WTC11 (cell line): Measurements from ENCODE around the gene GRIN2C. TPM values are rescaled to one million over a fixed set of nuclear protein-coding genes. Genes with fewer than 3 reads are reported as not detected.

Experiments
- ATAC-seq: fragments of 200-7000 bp; cut with Tn5 transposase; 2 replicates; pipeline ENCODE4 v1.10.0; 2021; ENCODE audit warnings: mild to moderate bottlenecking, moderate library complexity
- CTCF ChIA-PET: fragments of 300-600 bp; sonication (Branson Sonifier 250); formaldehyde crosslinking; loops from one replicate; lab custom pipeline; 2021; ENCODE audit warnings: antibody characterized with exemption; lab: Charles Lee
- POLR2A ChIA-PET: fragments of 350-600 bp; sonication (Branson Sonifier 250); formaldehyde crosslinking; loops from one replicate; lab custom pipeline; 2021; ENCODE audit warnings: antibody characterized with exemption; lab: Charles Lee
- DNase-seq: peaks from one replicate; pipeline ENCODE4 v3.0.0; 2021; ENCODE audit warnings: low spot score
- H3K27ac Mint-ChIP-seq: 2 replicates; pipeline ENCODE4 v1.8.0; 2021; ENCODE audit warnings: mixed read lengths
- H3K27me3 Mint-ChIP-seq: 2 replicates; pipeline ENCODE4 v1.8.0; 2021; ENCODE audit warnings: low read depth, mild to moderate bottlenecking, moderate library complexity, mixed read lengths
- H3K36me3 Mint-ChIP-seq: 2 replicates; pipeline ENCODE4 v1.8.0; 2021; ENCODE audit warnings: mixed read lengths
- H3K4me1 Mint-ChIP-seq: 2 replicates; pipeline ENCODE4 v1.8.0; 2022; ENCODE audit warnings: mixed read lengths
- H3K4me3 Mint-ChIP-seq: 2 replicates; pipeline ENCODE4 v1.8.0; 2021; ENCODE audit warnings: mild to moderate bottlenecking, moderate library complexity, mixed read lengths
- H3K9me3 Mint-ChIP-seq: 2 replicates; pipeline ENCODE4 v1.8.0; 2021; ENCODE audit warnings: mixed read lengths
- CREB1 ChIP-seq: sonication (generic); formaldehyde crosslinking; IDR thresholded peaks from 2 replicates; pipeline ENCODE4 v1.8.0; 2023; ENCODE audit warnings: mild to moderate bottlenecking, missing genetic modification reagents
- EMX1 ChIP-seq: fragments of 250-450 bp; sonication (Bioruptor Pico); IDR thresholded peaks from 2 replicates; pipeline ENCODE4 v1.8.0; 2021; ENCODE audit warnings: mild to moderate bottlenecking
- FOXJ3 ChIP-seq: sonication (generic); formaldehyde crosslinking; IDR thresholded peaks from 2 replicates; pipeline ENCODE4 v1.9.0; 2021; ENCODE audit warnings: missing genetic modification reagents, mild to moderate bottlenecking, borderline replicate concordance
- FOXP1 ChIP-seq: sonication (generic); formaldehyde crosslinking; IDR thresholded peaks from 2 replicates; pipeline ENCODE4 v1.8.0; 2022; ENCODE audit warnings: missing genetic modification reagents, mild to moderate bottlenecking, moderate library complexity, borderline replicate concordance
- GTF2I ChIP-seq: fragments of 250-450 bp; sonication (Bioruptor Pico); conservative IDR thresholded peaks from 2 replicates; pipeline ENCODE4 v1.4.0; 2021; ENCODE audit warnings: mild to moderate bottlenecking
- JAZF1 ChIP-seq: fragments of 250-450 bp; sonication (Bioruptor Pico); IDR thresholded peaks from 2 replicates; pipeline ENCODE4 v1.9.0; 2021; ENCODE audit warnings: moderate library complexity, mild to moderate bottlenecking, inconsistent platforms
- NFYB ChIP-seq: sonication (generic); formaldehyde crosslinking; conservative IDR thresholded peaks from 2 replicates; pipeline ENCODE4 v1.8.0; 2022; ENCODE audit warnings: low read depth, missing genetic modification reagents
- NR3C1 ChIP-seq: sonication (generic); formaldehyde crosslinking; conservative IDR thresholded peaks from 2 replicates; pipeline ENCODE4 v1.8.1; 2023; ENCODE audit warnings: low read depth, mild to moderate bottlenecking, missing genetic modification reagents
- SMAD3 ChIP-seq: sonication (generic); formaldehyde crosslinking; IDR thresholded peaks from 2 replicates; pipeline ENCODE4 v1.8.0; 2022; ENCODE audit warnings: missing genetic modification reagents, mild to moderate bottlenecking, borderline replicate concordance
- SMAD4 ChIP-seq: sonication (generic); formaldehyde crosslinking; IDR thresholded peaks from 2 replicates; pipeline ENCODE4 v1.8.0; 2022; ENCODE audit warnings: mild to moderate bottlenecking, missing genetic modification reagents
- TP53 ChIP-seq: sonication (generic); formaldehyde crosslinking; IDR thresholded peaks from 2 replicates; pipeline ENCODE4 v1.8.1; 2023; ENCODE audit warnings: mild to moderate bottlenecking, missing genetic modification reagents
- ZNF416 ChIP-seq: fragments of 250-450 bp; sonication (Bioruptor Pico); IDR thresholded peaks from 2 replicates; pipeline ENCODE4 v1.9.0; 2021; ENCODE audit warnings: mild to moderate bottlenecking, inconsistent platforms
- total RNA-seq: library from RNA; stranded (reverse); gene quantifications from 3 replicates; pipeline ENCODE4 v1.2.3, GENCODE V29; 2021
- TF ChIP-seq, protein P1 (sequence below): sonication (generic); formaldehyde crosslinking; IDR thresholded peaks from 2 replicates; pipeline ENCODE4 v1.8.0; 2022; ENCODE audit warnings: mild to moderate bottlenecking, missing genetic modification reagents
- TF ChIP-seq, protein P2 (sequence below): sonication (generic); formaldehyde crosslinking; IDR thresholded peaks from 2 replicates; pipeline ENCODE4 v1.8.1; 2022; ENCODE audit warnings: mild to moderate bottlenecking, moderate library complexity, missing genetic modification reagents
- TF ChIP-seq, protein P3 (sequence below): sonication (generic); formaldehyde crosslinking; IDR thresholded peaks from 2 replicates; pipeline ENCODE4 v1.8.0; 2022; ENCODE audit warnings: mild to moderate bottlenecking, missing genetic modification reagents
- TF ChIP-seq, protein P4 (sequence below): fragments of 250-450 bp; sonication (Bioruptor Pico); IDR thresholded peaks from 2 replicates; pipeline ENCODE4 v1.9.0; 2021; ENCODE audit warnings: mild to moderate bottlenecking
- TF ChIP-seq, protein P5 (sequence below): fragments of 250-450 bp; sonication (Bioruptor Pico); IDR thresholded peaks from 2 replicates; pipeline ENCODE4 v2.1.2; 2022; ENCODE audit warnings: mild to moderate bottlenecking, moderate library complexity
- TF ChIP-seq, protein P6 (sequence below): sonication (generic); formaldehyde crosslinking; IDR thresholded peaks from 2 replicates; pipeline ENCODE4 v1.8.0; 2022; ENCODE audit warnings: mild to moderate bottlenecking, missing genetic modification reagents
- TF ChIP-seq, protein P7 (sequence below): sonication (generic); formaldehyde crosslinking; IDR thresholded peaks from 2 replicates; pipeline ENCODE4 v1.8.0; 2023; ENCODE audit warnings: mild to moderate bottlenecking, missing genetic modification reagents

The GRIN2C gene
- total RNA-seq, 1 experiment from 2014 or later, result 0.31 TPM

DNA sequence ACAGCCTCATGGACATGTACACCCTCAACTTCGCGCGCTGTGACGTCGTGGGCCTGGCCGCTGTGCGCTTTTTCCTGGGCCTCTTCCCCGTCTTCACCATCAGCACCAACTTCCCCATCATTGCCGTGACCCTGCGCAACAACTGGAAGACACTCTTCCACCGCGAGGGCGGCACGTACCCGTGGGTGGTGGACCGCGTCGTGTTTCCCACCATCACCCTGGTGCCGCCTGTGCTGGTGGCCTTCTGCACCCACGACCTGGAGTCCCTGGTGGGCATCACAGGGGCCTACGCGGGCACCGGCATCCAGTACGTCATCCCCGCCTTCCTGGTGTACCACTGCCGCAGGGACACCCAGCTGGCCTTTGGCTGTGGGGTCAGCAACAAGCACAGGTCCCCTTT is 23.5 kb downstream of the GRIN2C start (continued):
- TF ChIP-seq, protein P1, sequence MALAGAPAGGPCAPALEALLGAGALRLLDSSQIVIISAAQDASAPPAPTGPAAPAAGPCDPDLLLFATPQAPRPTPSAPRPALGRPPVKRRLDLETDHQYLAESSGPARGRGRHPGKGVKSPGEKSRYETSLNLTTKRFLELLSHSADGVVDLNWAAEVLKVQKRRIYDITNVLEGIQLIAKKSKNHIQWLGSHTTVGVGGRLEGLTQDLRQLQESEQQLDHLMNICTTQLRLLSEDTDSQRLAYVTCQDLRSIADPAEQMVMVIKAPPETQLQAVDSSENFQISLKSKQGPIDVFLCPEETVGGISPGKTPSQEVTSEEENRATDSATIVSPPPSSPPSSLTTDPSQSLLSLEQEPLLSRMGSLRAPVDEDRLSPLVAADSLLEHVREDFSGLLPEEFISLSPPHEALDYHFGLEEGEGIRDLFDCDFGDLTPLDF, result no peak
- TF ChIP-seq SMAD3 (no peak), SMAD4 (no peak), NR3C1 (no peak), JAZF1 (CRISPR knock-in tag) (no peak)

DNA sequence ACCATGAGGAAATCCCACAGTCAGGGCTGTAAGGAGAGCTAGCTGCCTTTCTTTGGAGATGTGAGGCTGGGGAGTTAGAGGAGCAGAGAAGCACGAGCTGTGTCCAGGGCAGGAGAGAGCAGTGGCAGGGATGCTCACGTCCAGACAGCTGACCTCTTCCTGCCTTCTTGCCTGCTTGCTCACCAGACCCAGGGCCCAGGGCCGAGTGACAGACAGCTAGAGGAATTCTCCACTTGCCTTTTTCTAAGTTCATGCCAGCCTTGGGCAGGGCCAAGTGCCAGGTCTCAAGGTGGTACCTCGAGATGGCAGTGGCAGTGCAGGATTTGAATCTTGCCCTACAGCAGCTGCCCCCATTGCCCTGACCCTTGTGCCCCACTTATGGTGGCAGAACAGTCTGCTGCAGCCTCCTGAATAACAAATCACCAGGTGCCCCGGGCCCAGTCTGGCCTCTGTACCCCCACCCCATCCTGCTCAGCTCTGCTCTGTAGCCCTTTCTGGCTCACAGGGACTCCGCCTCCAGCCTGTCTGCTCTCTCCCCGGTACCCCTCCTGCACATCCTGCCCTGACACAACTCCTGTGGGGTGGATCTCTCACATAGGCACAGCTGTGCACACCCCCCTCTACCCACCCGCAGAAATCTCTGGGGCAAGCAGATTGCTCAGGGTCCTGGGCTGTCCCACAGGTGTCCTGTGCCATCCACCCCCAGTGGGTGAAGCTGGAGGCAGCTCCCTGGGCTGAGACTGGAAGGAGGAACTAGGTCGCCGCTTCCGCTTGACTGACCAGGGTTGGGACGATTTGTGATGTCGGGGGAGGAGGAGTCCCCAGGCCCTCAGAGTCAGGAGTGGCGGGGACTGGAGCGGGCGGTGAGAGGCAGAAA is 25.9 kb downstream of the GRIN2C start:
- no peak for ATAC-seq
- TF ChIP-seq ZNF416, result no peak
- TF ChIP-seq, protein P2, sequence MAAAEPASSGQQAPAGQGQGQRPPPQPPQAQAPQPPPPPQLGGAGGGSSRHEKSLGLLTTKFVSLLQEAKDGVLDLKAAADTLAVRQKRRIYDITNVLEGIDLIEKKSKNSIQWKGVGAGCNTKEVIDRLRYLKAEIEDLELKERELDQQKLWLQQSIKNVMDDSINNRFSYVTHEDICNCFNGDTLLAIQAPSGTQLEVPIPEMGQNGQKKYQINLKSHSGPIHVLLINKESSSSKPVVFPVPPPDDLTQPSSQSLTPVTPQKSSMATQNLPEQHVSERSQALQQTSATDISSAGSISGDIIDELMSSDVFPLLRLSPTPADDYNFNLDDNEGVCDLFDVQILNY, result no peak
- TF ChIP-seq FOXP1 (CRISPR knock-in tag), result no peak
- TF ChIP-seq, protein P3, sequence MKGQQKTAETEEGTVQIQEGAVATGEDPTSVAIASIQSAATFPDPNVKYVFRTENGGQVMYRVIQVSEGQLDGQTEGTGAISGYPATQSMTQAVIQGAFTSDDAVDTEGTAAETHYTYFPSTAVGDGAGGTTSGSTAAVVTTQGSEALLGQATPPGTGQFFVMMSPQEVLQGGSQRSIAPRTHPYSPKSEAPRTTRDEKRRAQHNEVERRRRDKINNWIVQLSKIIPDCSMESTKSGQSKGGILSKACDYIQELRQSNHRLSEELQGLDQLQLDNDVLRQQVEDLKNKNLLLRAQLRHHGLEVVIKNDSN (CRISPR knock-in tag), result no peak
- no peak for TF ChIP-seq NFYB (CRISPR knock-in tag)
- TF ChIP-seq FOXJ3 (CRISPR knock-in tag), result no peak
- no peak for TF ChIP-seq SMAD3
- TF ChIP-seq, protein P4, sequence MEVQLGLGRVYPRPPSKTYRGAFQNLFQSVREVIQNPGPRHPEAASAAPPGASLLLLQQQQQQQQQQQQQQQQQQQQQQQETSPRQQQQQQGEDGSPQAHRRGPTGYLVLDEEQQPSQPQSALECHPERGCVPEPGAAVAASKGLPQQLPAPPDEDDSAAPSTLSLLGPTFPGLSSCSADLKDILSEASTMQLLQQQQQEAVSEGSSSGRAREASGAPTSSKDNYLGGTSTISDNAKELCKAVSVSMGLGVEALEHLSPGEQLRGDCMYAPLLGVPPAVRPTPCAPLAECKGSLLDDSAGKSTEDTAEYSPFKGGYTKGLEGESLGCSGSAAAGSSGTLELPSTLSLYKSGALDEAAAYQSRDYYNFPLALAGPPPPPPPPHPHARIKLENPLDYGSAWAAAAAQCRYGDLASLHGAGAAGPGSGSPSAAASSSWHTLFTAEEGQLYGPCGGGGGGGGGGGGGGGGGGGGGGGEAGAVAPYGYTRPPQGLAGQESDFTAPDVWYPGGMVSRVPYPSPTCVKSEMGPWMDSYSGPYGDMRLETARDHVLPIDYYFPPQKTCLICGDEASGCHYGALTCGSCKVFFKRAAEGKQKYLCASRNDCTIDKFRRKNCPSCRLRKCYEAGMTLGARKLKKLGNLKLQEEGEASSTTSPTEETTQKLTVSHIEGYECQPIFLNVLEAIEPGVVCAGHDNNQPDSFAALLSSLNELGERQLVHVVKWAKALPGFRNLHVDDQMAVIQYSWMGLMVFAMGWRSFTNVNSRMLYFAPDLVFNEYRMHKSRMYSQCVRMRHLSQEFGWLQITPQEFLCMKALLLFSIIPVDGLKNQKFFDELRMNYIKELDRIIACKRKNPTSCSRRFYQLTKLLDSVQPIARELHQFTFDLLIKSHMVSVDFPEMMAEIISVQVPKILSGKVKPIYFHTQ, result no peak
- TF ChIP-seq, protein P5, sequence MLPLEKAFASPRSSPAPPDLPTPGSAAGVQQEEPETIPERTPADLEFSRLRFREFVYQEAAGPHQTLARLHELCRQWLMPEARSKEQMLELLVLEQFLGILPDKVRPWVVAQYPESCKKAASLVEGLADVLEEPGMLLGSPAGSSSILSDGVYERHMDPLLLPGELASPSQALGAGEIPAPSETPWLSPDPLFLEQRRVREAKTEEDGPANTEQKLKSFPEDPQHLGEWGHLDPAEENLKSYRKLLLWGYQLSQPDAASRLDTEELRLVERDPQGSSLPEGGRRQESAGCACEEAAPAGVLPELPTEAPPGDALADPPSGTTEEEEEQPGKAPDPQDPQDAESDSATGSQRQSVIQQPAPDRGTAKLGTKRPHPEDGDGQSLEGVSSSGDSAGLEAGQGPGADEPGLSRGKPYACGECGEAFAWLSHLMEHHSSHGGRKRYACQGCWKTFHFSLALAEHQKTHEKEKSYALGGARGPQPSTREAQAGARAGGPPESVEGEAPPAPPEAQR (CRISPR knock-in tag), result no peak
- TF ChIP-seq TP53, result no peak
- TF ChIP-seq, protein P6, sequence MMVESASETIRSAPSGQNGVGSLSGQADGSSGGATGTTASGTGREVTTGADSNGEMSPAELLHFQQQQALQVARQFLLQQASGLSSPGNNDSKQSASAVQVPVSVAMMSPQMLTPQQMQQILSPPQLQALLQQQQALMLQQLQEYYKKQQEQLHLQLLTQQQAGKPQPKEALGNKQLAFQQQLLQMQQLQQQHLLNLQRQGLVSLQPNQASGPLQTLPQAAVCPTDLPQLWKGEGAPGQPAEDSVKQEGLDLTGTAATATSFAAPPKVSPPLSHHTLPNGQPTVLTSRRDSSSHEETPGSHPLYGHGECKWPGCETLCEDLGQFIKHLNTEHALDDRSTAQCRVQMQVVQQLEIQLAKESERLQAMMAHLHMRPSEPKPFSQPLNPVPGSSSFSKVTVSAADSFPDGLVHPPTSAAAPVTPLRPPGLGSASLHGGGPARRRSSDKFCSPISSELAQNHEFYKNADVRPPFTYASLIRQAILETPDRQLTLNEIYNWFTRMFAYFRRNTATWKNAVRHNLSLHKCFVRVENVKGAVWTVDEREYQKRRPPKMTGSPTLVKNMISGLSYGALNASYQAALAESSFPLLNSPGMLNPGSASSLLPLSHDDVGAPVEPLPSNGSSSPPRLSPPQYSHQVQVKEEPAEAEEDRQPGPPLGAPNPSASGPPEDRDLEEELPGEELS (CRISPR knock-in tag), result no peak
- no peak for TF ChIP-seq CREB1 (CRISPR knock-in tag)
- TF ChIP-seq EMX1 (CRISPR knock-in tag), result no peak
- TF ChIP-seq, protein P7, sequence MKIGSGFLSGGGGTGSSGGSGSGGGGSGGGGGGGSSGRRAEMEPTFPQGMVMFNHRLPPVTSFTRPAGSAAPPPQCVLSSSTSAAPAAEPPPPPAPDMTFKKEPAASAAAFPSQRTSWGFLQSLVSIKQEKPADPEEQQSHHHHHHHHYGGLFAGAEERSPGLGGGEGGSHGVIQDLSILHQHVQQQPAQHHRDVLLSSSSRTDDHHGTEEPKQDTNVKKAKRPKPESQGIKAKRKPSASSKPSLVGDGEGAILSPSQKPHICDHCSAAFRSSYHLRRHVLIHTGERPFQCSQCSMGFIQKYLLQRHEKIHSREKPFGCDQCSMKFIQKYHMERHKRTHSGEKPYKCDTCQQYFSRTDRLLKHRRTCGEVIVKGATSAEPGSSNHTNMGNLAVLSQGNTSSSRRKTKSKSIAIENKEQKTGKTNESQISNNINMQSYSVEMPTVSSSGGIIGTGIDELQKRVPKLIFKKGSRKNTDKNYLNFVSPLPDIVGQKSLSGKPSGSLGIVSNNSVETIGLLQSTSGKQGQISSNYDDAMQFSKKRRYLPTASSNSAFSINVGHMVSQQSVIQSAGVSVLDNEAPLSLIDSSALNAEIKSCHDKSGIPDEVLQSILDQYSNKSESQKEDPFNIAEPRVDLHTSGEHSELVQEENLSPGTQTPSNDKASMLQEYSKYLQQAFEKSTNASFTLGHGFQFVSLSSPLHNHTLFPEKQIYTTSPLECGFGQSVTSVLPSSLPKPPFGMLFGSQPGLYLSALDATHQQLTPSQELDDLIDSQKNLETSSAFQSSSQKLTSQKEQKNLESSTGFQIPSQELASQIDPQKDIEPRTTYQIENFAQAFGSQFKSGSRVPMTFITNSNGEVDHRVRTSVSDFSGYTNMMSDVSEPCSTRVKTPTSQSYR, result no peak
- TF ChIP-seq GTF2I (CRISPR knock-in tag), result no peak

More for the DNA sequence above, 25.9 kb downstream of the GRIN2C start:
- no peaks in the 10 kb centered on the region for H3K4me1 Mint-ChIP-seq
- H3K9me3 Mint-ChIP-seq, result no peaks in the 10 kb centered on the region
- H3K4me3 Mint-ChIP-seq, result no peak overlapping the region
- CTCF ChIA-PET, result interaction anchor here (0.8 to 5.1 kb wide), 7 partner anchors 9 to 176 kb away, joined by 3 to 31 read pairs (median 6); partner anchors contain the start of gene RAB37
- no peak overlapping the region for H3K27ac Mint-ChIP-seq
- H3K27me3 Mint-ChIP-seq, result no peaks in the 10 kb centered on the region
- POLR2A ChIA-PET, result no interaction called here
- DNase-seq, result no peak
- H3K36me3 Mint-ChIP-seq, result no peaks in the 10 kb centered on the region; the same call in 1 of the 2 replicates
